HG02943 (cell line): ENCODE data around the gene PIEZO2.
"Not testable (repeated sequence)": the region's sequence is repeated elsewhere in the genome, so short reads cannot be mapped to it uniquely, and the experiment has no call there.

Source experiments
- ATAC-seq: cut with Tn5 transposase; IDR thresholded peaks from one replicate; pipeline ENCODE4 v1.9.1; 2021; ENCODE audit warnings: mild to moderate bottlenecking, low read depth, moderate library complexity; ENCODE audit not compliant: unreplicated experiment

PIEZO2 gene

GRCh38 chr18:10856132-10856531, 293.2 kb downstream of the PIEZO2 start:
- no peak for ATAC-seq

GRCh38 chr18:10852385-10853303, 296.7 kb downstream of the PIEZO2 start:
- ATAC-seq, result no peak

- no peak for ATAC-seq
These were observed 297.5 kb downstream of the PIEZO2 start for GRCh38 chr18:10851824-10852319.

- ATAC-seq, result no peak
These were observed 298.5 kb downstream of the PIEZO2 start for GRCh38 chr18:10850840-10851239.

GRCh38 chr18:10850216-10850615, 299.2 kb downstream of the PIEZO2 start:
- no peak for ATAC-seq

- no peak for ATAC-seq
These were observed 301.5 kb downstream of the PIEZO2 start for GRCh38 chr18:10847907-10848306.

GRCh38 chr18:10847408-10847790, 302.0 kb downstream of the PIEZO2 start:
- ATAC-seq, result no peak

- no peak for ATAC-seq
These were observed 302.5 kb downstream of the PIEZO2 start for GRCh38 chr18:10846657-10847407.

GRCh38 chr18:10846035-10846434, 303.3 kb downstream of the PIEZO2 start:
- ATAC-seq, result not testable (repeated sequence)

- ATAC-seq, result no peak
These were observed 305.8 kb downstream of the PIEZO2 start for GRCh38 chr18:10843565-10843964.

- no peak for ATAC-seq
These were observed 306.5 kb downstream of the PIEZO2 start for GRCh38 chr18:10842861-10843260.

GRCh38 chr18:10842371-10842770, 307.0 kb downstream of the PIEZO2 start:
- ATAC-seq, result no peak

GRCh38 chr18:10841203-10841602, 308.2 kb downstream of the PIEZO2 start:
- ATAC-seq, result no peak

GRCh38 chr18:10840743-10841142, 308.6 kb downstream of the PIEZO2 start:
- no peak for ATAC-seq

GRCh38 chr18:10839421-10839820, 309.9 kb downstream of the PIEZO2 start:
- no peak for ATAC-seq

GRCh38 chr18:10838553-10838952, 310.8 kb downstream of the PIEZO2 start:
- no peak for ATAC-seq

- no peak for ATAC-seq
These were observed 315.1 kb downstream of the PIEZO2 start for GRCh38 chr18:10834128-10834815.

GRCh38 chr18:10833656-10834055, 315.7 kb downstream of the PIEZO2 start:
- no peak for ATAC-seq

GRCh38 chr18:10826400-10826799, 323.0 kb downstream of the PIEZO2 start:
- ATAC-seq, result no peak

GRCh38 chr18:10822456-10822855, 326.9 kb downstream of the PIEZO2 start:
- no peak for ATAC-seq

- no peak for ATAC-seq
These were observed 328.7 kb downstream of the PIEZO2 start for GRCh38 chr18:10820681-10821080.
